Measurements from ENCODE around the gene PKMYT1. TPM values are rescaled to one million over a fixed set of nuclear protein-coding genes. Genes with fewer than 3 reads are reported as not detected.

The PKMYT1 gene
- total and polyA plus RNA-seq, 2 of the 4 experiments (the other 2 are of a cell fraction) = 1.8 to 14.9 TPM

DNA sequence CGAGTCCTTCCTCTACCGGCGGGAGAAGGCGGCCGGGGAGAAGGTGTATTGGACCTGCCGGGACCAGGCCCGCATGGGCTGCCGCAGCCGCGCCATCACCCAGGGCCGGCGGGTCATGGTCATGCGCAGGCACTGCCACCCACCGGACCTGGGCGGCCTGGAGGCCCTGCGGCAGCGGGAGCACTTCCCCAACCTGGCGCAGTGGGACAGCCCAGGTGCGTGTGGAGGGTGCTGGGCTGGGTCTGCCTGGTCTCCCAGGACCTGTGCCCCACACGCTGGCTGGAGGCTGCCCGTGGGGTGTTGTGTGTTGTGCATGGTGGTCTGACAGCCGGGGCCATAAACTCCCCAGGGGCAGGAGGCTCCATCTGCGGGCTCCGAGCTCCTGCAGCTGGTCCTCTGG, 43.1 kb downstream of the PKMYT1 start:
- Histone ChIP-seq H2AK5ac (ENCODE audit: low read depth, low read length) (no peak overlapping the region), H3K4ac (ENCODE audit: low read depth, low read length) (no peak overlapping the region), H3K18ac (ENCODE audit: low read depth, low read length) (no peak overlapping the region), H4K91ac (ENCODE audit: insufficient read depth, low read depth, low read length) (no peak overlapping the region), H2BK20ac (ENCODE audit: low read depth, low read length) (no peak overlapping the region), H3K4me3 (ENCODE audit: insufficient read depth, low read depth, low read length) (no peak overlapping the region), H2BK5ac (ENCODE audit: low read depth, low read length, poor library complexity, severe bottlenecking) (no peak overlapping the region), H2AFZ (replicated peaks; ENCODE audit: low read length, poor library complexity) (peak overlapping the region; percentile 32), H2AK9ac (replicated peaks; ENCODE audit: low read depth, low read length, poor library complexity) (no peak overlapping the region), H3K23ac (ENCODE audit: low read depth, low read length) (no peak overlapping the region), H3K79me1 (ENCODE audit: low read depth in 1 of 2, low read length in 2 of 2) (peaks cover 0 to 3% of the 10 kb centered on the region in 2 experiments; a peak in 1 of 4 replicates), H3K36me3 (ENCODE audit: control insufficient read depth, insufficient read depth, low read length) (peaks cover 70% of the 10 kb centered on the region), H4K8ac (ENCODE audit: low read depth in 2 of 2, low read length in 2 of 2) (no peak overlapping the region), H3K4me1 (ENCODE audit: control insufficient read depth, insufficient read depth, low read length) (no peaks in the 10 kb centered on the region), H4K20me1 (ENCODE audit: insufficient read depth, low read length) (no peaks in the 10 kb centered on the region), H3K4me2 (ENCODE audit: low read depth, low read length) (no peak overlapping the region), H3K9me3 (ENCODE audit: control insufficient read depth, insufficient read depth, low read length) (no peaks in the 10 kb centered on the region), H2BK15ac (ENCODE audit: low read depth, low read length) (no peak overlapping the region), H3K9ac (ENCODE audit: low read depth, low read length) (no peak overlapping the region), H3K27ac (ENCODE audit: insufficient read depth, low read length) (no peak overlapping the region), H2BK120ac (ENCODE audit: low read depth, low read length) (no peak overlapping the region), H3K14ac (replicated peaks; ENCODE audit: low read depth, low read length) (no peak overlapping the region), H3K27me3 (ENCODE audit: control insufficient read depth, insufficient read depth, low read length) (no peaks in the 10 kb centered on the region), H3K9me1 (ENCODE audit: insufficient read depth, low read length) (no peaks in the 10 kb centered on the region), H3K56ac (ENCODE audit: extremely low read depth, insufficient read depth, low read length) (no peak overlapping the region), H4K5ac (ENCODE audit: low read depth, low read length) (no peak overlapping the region)
- DNase-seq (no peak), ATAC-seq (ENCODE audit: low read depth) (no peak)
- intact Hi-C loops (cut with micrococcal nuclease) = no loop called here
- CTCF ChIA-PET = no interaction called here
- 100% methylated on average over 8 of the region's 24 CpGs; no CpG with 5 or more reads in 1 of the 2 experiments for WGBS, 2 experiments (ENCODE audit: extremely low coverage in 2 of 2, insufficient read length in 1 of 2)
- dilution Hi-C loops (cut with HindIII; ENCODE audit: low sequenced_read_pairs, unreplicated experiment) = no loop called here
- in situ Hi-C loops (cut with MboI; ENCODE audit: low sequenced_read_pairs) = no loop called here
- POLR2A ChIA-PET (ENCODE audit: unreplicated experiment) = no interaction called here
- TF ChIP-seq MAFK (IDR thresholded peaks at IDR 0.05; ENCODE audit: low read depth, low read length) (no peak), RCOR1 (IDR thresholded peaks at IDR 0.05; ENCODE audit: insufficient replicate concordance, low read length) (no peak), NFE2L2 (IDR thresholded peaks at IDR 0.05; ENCODE audit: low read depth, low read length) (no peak), CHD1 (IDR thresholded peaks at IDR 0.05; ENCODE audit: low read depth, low read length) (no peak), BHLHE40 (IDR thresholded peaks at IDR 0.05; ENCODE audit: low read depth, low read length) (no peak), FOS (IDR thresholded peaks at IDR 0.05; ENCODE audit: low read depth, low read length) (no peak), CEBPB (IDR thresholded peaks at IDR 0.05; ENCODE audit: low read depth, low read length) (no peak)
- TF ChIP-seq, protein P1, sequence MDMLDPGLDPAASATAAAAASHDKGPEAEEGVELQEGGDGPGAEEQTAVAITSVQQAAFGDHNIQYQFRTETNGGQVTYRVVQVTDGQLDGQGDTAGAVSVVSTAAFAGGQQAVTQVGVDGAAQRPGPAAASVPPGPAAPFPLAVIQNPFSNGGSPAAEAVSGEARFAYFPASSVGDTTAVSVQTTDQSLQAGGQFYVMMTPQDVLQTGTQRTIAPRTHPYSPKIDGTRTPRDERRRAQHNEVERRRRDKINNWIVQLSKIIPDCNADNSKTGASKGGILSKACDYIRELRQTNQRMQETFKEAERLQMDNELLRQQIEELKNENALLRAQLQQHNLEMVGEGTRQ (IDR thresholded peaks at IDR 0.05; ENCODE audit: low read depth, low read length) = no peak
- TF ChIP-seq, protein P2, sequence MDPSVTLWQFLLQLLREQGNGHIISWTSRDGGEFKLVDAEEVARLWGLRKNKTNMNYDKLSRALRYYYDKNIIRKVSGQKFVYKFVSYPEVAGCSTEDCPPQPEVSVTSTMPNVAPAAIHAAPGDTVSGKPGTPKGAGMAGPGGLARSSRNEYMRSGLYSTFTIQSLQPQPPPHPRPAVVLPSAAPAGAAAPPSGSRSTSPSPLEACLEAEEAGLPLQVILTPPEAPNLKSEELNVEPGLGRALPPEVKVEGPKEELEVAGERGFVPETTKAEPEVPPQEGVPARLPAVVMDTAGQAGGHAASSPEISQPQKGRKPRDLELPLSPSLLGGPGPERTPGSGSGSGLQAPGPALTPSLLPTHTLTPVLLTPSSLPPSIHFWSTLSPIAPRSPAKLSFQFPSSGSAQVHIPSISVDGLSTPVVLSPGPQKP (IDR thresholded peaks at IDR 0.05; ENCODE audit: borderline replicate concordance, low read depth, low read length) = no peak
- no TSS peak for BruUV-seq (replicated peaks)
